NOMO-1 (cell line): ENCODE measurements around the gene PNPLA3.

Experiments used
- DNase-seq, 2 experiments: peaks; one replicate each; lab custom pipeline; 2025; ENCODE audit not compliant: unreplicated experiment in 2 of 2; lab: John Stamatoyannopoulos, UW

The PNPLA3 gene

DNA sequence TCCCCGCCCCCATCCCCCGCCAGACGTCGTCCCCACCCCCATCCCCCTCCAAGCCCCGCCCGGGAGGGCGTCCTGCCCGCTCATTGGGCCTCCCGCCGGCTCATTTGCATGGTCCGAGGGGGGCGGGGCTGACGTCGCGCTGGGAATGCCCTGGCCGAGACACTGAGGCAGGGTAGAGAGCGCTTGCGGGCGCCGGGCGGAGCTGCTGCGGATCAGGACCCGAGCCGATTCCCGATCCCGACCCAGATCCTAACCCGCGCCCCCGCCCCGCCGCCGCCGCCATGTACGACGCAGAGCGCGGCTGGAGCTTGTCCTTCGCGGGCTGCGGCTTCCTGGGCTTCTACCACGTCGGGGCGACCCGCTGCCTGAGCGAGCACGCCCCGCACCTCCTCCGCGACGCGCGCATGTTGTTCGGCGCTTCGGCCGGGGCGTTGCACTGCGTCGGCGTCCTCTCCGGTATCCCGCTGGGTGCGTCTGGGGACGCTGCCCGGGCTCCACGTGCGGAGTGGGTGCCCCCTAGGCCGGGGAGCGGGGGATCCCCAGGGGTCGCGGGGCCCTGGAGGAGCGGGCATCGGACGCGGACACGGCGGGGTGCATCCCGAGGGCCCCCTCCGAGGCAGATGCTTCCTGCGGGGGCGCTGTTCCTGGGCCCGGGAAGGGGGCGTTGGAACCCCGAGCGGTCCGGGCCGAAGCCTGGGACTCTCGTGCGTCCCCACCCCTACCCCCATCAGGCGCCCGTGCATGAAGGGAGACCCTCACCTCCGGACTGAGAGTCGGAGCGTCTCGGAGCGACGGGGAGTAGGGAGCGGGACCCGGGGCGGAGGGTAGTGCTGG lies at the start of gene PNPLA3:
Gene PNPLA3, plus strand, starts transcription at position 175 of the 834 bp plus-strand sequence. Its CDS starts 107 bp downstream, at position 282.
- peak; percentile 68 to 76 for DNase-seq

GRCh38 chr22:43876866-43877509 lies 46.6 kb upstream of the PNPLA3 start:
- no peak for DNase-seq

- no peak for DNase-seq
Measured at GRCh38 chr22:43878079-43878795, 45.4 kb upstream of the PNPLA3 start.

DNA sequence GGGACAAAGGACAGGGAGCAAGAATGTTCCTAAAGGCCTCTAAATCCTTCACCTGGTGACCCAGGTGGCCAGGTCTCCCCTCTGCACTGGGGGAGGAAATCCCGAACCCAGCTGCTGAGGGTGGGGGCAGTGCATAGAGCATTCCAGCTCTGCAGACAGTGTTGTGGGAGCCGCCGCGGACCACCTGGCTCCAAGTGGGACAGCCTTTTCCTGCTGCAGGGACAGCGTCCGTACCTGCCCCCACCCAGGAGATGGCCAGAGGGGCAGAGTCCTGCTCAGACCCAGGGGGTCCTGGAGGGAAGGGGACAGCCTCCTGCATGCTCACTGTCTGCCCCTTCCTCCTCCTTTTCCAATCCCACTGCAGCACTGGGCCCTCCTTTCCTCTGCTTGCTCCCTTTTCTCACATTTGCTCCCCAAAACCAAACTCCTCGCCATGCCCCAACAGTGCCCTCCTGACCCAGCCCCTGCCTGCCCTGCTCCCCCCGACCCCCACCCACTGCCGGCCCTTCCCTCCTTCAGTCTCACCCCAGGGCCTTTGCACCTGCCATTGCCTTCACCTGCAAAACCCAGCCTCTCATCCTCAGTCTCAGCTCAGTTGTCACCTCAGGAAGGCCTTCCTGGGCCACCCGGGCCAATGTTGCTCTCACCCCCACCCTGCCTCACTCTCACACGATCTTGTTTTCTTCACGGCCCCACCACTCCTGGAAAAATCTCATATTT lies 44.6 kb upstream of the PNPLA3 start:
- no peak for DNase-seq

DNA sequence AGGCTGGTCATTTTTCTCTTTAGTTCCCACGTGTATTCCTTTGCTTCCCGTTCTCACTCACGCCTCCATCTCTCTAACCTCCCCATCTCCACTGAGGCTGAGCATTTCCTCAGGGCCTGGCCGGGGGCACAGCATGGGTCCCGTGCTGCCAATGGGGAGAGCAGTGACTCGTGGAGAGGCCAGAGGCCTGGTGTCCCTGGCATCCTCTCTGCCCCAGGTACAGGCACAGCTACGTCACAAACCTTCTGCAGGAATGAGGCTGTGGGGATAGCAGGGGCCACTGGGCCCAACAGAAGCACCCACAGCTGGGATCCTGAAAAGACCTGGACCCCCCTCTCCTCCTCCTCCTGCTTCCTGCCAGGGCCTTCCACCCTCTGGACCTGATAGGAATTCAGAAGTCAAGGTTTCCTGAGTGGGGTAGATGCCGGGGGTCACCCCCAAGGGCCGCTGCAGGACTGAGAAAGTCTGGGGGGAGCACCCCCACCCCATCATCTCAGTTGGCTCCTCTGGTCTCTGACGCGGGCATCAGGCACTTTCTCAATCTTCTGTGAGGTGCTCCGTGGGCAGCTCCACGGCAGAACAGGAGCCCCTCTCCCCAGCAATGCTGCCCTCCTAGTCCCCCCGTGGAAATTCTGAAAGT lies 43.6 kb upstream of the PNPLA3 start:
- no peak for DNase-seq

DNA sequence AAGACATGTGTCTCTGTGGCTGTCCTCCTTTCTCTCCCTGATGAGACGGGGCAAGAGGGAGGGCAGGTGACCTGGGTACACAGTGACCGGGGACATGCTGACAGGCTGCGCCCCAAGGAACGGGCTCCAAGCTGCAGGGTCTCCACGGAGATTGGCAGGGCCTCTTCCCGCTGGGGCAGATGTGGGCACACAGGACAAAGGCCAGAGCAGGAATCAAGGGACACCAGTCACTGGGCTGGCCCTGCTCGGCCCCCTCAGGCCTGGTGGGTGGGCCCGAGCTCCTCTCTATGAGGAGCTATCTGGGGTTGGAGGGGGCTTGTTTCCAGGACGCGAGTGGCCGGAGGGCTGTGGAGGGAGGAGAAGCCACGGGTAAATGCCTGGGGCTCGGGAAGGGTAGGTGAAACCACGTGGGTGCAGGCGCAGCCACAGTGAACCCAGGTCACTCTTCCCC lies 43.0 kb upstream of the PNPLA3 start:
- no peak for DNase-seq

DNA sequence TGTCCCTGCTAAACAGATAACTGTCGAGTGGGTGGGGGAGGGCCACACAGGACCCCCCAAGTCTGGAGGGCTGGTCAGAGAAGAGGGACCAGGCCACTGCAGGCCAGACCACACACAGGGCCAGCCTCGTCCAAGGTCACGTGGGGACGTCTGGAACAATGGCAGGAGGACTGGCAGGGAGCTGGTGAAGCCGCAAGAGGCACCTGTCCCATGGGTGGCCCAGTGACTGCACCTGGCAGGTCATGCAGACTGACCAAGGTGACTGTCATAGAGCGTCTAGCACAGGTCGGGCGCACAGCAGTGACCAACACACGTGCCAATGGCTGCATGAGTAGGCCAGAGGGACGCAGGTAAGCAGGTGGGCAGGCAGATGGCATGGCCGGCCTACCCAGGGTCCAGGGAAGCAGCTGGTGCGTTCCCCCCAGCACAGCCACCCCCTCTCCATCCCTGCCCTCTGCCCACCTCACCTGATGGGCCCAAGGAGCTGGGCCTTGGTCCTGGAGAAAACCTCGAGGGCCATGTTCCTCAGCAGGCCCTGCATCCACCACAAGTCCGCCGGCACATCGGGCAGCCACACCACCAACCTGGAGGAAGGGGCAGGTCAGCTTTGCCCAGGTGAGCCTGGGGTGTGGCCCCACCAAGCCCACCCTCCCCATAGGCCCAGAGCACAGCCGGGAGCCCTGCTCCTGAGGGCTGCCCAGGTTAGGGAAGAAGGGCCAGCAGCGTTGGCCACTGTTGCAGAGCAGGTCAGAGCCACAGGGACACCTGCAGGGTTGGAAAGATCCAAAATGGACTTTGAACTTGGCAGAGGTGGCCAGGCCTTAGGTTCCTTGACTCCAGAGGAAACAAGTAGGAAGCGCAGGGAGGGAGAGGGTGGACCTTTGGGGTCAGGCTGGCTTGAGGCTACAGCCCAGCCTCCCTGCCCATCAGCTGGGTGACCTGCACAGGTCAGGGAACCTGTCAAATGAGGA lies 42.2 kb upstream of the PNPLA3 start:
- DNase-seq: no peak

- no peak for DNase-seq
Measured at GRCh38 chr22:43882122-43882767, 41.4 kb upstream of the PNPLA3 start.

DNA sequence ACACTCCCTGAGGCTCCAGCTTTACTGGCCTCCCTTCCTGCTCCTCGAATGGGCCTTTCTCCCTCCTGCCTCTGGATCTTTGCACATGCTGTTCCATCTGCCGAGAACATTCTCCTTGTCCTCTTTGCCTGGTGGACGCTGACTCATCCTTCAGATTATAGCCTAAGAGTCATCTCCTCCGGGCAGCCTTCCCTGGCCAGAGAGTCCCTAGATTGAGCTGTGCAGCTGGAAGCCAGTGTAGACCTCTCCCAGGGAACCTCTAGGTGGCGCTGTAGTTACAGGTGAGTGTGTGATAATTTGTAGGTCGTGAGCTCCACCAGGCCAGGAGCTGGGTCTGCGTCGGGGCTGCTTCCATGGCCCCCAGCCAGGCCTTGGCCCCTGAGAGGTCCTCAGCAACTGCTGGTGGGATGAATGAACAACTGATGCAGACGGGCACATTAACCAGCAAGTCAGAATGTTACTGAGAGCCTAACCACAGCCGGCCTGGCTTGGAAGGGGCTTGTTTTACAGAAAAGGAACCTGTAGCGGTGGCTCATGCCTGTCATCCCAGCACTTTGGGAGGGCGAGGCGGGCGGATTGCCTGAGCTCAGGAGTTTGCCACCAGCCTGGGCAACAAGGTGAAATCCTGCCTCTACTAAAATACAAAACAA lies 40.5 kb upstream of the PNPLA3 start:
- peak; percentile 58 to 66 for DNase-seq

DNA sequence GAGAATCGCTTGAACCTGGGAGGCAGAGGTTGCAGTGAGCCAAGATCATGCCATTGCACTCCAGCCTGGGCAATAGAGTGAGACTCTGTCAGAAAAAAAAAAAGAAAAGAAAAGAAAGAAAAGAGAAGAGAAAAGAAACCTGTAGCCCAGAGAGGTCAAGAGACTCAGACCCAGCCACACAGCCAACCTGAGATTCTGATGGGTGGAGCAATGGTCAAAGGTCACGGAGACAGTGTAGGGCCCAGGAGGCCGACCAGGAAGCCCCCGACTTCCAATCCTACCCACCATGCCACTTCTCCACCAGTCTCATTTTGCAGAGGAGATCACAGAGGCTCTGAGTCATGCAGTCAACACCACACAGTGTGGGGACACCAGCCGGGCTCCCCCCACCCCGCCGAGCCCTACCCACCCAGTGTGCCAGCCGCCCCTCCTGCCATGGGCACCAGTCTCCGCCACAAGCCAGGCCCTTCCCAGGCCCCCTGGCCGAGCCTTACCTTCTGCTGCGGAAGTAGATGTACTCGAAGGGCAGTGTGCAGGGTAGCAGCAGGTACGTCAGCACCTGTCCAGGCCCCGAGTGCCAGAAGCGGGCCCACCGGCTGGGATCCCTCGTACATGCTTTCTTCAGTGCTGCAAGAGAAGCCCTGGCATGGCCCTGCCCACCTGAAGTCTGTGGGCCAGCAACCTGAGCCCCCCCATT lies 39.7 kb upstream of the PNPLA3 start:
- no peak for DNase-seq

- peak in 1 of 2 experiments; percentile 18 for DNase-seq
Measured at GRCh38 chr22:43884600-43885318, 38.8 kb upstream of the PNPLA3 start.

DNA sequence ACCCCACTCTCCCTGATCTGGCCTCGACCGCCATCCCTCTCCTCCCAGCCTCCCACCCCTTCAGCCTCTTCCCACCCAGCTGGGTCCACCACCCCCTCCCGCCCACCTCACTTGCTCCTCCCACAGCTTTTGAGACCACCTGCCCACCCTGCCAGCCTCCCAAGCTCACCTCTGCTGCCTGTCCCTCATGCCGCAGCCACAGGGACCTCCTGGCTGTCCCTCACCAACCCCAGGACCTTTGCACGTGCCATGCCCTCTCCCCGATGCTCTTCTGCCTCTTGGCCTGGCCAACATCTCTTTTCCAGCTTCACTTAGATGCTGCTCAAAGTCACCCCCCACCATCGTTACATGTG lies 38.3 kb upstream of the PNPLA3 start:
- no peak for DNase-seq

DNA sequence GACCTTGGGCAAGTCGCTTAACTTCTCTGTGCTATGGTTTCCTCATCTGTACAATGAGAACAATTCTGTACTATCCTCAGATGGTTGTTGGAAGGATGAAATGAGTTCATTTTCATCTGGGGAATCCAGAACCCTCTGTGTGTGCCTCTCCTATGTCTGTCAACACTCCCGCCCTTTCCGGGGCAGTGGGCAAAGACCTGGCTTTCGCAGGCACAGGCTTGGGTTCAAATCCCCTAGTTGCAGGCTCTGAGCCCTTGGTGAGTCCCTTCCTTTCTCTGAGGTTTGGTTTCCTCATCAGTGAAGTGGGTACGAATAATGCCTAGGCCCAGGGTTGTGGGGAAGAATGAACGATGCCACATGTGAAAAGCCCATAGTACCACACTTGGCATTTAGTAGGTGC lies 37.8 kb upstream of the PNPLA3 start:
- DNase-seq: no peak

GRCh38 chr22:43886231-43886630 lies 37.4 kb upstream of the PNPLA3 start:
- no peak for DNase-seq

- DNase-seq: no peak
Measured at GRCh38 chr22:43887391-43887790, 36.2 kb upstream of the PNPLA3 start.

DNA sequence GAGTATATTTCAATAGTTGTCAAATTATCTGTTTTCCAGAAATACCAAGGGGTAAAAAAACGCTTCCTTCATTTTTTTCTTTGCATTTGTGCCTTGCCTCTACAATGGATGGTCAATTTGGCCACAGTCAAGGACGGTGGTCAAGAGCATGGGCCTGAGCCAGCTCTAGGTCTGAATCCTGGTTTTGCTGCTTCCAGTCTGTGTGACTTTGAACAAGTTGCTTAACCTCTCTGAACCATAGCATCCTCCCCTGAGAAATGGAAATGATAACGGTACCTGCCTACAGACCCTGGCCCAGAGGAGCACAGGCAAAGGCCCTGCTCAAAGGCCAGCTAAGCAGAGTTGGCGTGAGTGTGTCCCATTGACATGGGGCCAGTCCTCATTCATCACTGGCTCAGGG lies 34.9 kb upstream of the PNPLA3 start:
- DNase-seq: no peak

GRCh38 chr22:43889201-43889859 lies 34.3 kb upstream of the PNPLA3 start:
- DNase-seq: no peak
